GM21367 (cell line): ENCODE results near the gene SLC22A23.

ENCODE experiments used
- ATAC-seq: cut with Tn5 transposase; IDR thresholded peaks from one replicate; pipeline ENCODE4 v1.9.1; 2021; ENCODE audit not compliant: unreplicated experiment

Gene SLC22A23

DNA sequence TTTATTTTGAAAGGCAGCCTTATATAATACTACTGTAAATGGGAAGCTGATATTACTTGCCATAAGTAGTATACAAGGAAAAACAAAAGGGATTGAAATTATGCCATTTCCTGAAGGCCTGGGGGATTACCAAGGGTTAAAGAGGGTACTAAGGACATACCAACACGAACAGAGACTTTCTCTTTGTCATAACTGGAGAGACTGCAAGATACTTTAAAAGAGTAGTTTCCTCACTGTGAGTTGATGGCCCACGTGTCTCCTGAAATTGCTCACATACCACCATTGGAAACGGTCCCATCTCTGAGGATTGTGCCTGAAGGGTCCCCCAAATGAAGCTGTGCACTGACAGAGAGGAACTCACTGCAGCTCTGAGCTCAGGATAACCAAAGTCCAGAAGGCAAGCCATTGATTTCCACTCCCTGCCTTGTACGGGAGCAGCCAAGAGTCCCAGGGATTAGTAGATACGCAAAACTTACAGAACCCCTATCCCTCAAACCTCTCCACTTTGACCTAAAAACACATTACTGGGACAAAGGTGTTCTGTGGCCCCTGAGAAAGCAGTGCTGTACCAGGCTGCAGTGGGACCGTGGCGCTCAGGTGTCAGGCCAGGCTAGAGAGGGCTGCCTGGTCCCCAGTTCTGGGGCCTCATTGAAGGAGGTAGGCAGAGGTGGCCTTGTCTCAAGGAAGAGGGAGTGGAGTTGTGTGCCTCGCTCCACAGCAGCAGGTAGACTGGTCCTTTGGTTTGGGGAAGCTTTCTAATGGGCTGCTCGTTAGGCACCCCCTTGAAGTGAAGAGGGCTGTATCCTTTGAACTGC, 182.9 kb downstream of the SLC22A23 start:
- no peak for ATAC-seq

GRCh38 chr6:3272911-3273547, 183.8 kb downstream of the SLC22A23 start:
- ATAC-seq, result no peak

GRCh38 chr6:3271756-3272155, 185.1 kb downstream of the SLC22A23 start:
- no peak for ATAC-seq

GRCh38 chr6:3270258-3270657, 186.6 kb downstream of the SLC22A23 start:
- no peak for ATAC-seq

- ATAC-seq, result no peak
These were observed 187.4 kb downstream of the SLC22A23 start for GRCh38 chr6:3269281-3269975.

DNA sequence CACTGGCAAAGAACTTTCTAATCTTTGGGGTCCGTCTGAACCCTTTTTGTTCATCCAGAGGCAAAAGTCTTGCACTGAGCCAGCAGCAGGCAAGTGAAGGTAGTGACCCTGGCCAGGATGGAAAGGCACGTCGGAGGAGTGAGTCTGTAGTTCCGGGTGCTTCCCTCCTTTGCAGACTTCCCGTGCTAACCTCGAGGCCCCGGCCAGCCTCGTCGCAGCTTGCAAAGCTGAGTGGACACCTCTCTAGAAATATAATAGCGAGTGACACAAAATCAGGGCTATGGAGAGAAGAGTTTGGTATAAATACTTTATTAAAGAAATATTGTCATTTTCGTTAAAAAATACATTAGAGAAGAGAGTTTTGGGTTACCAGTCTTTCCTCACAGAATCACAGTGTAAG, 188.2 kb downstream of the SLC22A23 start:
- ATAC-seq, result no peak

DNA sequence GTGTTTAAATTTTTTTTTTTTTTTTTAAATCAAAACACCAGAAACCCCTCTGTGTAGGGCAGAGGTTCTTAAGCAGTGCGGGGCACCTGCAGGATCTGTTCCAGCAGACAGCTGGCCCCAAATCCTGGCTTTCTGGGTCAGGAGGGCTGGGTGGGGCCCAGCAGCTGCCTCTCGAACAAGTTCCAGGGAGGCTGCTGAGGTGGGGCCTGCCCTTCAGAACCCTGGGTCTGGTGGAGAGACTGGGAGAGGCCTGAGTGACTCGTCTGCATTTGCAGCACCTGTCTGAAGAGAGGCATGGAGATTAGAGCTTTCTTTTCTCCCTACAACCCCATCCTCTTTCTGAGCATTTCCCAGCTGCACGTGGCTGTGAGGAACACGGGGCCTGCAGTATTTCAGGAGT, 189.7 kb downstream of the SLC22A23 start:
- no peak for ATAC-seq

GRCh38 chr6:3266170-3266569, 190.7 kb downstream of the SLC22A23 start:
- ATAC-seq, result no peak

- ATAC-seq, result no peak
These were observed 191.2 kb downstream of the SLC22A23 start for GRCh38 chr6:3265671-3266070.

DNA sequence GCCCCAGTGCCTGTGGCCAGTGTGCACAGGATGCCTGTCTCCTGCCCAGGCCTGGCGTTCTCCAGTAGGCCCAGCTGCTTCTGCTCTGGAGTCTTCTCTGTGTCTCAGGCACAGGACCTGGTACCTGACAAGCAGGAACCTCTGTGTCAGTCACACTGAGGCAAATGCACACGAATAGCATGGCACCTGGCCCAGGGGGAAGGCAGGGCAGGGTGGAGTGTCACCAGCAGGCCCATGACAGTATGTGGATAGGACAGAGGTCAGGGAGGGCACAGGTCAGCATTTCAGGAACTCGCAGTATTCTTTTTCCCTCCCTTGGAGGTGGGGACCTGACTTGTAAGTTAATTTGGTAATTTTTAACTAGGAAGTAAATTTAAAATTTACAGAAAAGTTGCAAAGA, 192.5 kb downstream of the SLC22A23 start:
- ATAC-seq, result no peak

DNA sequence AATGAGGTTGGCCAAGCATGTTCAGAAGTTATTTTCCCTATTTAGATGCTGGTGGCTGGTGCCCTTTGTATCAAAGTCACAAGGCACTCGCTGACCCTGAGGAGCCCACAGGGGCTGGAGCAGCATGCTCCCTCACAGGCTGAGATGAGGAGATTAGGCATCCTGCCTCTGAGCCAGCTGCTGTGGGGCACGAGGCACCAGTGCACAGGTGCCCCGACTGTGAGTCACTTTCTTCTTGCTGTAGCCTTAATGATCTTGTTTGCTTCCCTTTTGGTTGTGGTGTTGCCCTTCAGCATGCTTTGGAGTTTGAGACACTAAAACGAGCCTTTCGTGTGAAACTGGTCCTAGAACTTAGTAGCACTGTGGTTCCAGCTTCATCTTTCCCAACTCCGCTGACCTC, 193.8 kb downstream of the SLC22A23 start:
- ATAC-seq, result no peak

DNA sequence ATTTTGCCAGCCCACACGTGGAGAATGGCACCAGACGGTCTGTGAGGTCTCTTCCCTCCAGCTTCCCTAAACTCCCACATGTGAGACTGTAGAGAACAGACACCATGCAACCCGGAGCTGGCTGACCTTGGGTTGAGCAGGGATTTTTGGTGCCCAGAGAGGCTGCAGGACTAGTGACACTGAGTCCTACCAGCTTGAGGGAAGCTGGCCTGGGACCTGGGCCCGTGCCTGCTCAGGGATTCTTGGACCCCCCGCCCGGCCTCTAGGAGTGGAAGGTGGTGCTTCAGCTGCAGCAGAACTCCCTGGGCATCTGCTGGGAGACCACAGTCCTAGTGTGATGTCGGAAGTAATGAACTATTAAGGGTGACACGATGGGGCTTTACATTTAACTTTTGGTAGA, 194.9 kb downstream of the SLC22A23 start:
- ATAC-seq, result no peak

- no peak for ATAC-seq
These were observed 195.4 kb downstream of the SLC22A23 start for GRCh38 chr6:3261518-3261820.

- ATAC-seq, result no peak
These were observed 195.9 kb downstream of the SLC22A23 start for GRCh38 chr6:3260772-3261517.

GRCh38 chr6:3260296-3260695, 196.6 kb downstream of the SLC22A23 start:
- no peak for ATAC-seq

GRCh38 chr6:3259491-3259958, 197.3 kb downstream of the SLC22A23 start:
- ATAC-seq, result peak; percentile 23

- peak; percentile 54 for ATAC-seq
These were observed 197.9 kb downstream of the SLC22A23 start, which contains the start of gene PSMG4 for GRCh38 chr6:3258720-3259490. Gene PSMG4 (plus strand): TSS chr6:3258947. CDS start chr6:3259023, 76 bp downstream.

DNA sequence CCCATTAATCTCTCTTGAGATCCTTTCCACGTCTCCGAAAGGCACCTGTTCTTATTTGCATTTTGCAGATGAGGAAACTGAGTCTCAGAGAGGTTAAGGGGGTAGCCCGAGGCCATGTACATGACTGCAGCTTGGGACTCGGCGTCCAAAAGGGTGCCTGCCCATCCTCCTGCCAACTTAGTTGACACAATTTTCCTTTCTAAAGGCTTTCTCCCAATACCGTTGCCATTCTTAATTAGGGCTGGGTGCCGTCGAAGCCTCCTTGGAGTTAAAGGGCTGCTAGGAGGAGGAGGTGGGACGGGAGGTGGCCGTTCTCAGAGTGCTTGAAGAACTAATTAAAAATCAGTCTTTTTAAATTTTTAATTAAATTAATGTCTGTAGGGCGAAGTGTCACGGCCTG, 198.6 kb downstream of the SLC22A23 start:
- no peak for ATAC-seq

DNA sequence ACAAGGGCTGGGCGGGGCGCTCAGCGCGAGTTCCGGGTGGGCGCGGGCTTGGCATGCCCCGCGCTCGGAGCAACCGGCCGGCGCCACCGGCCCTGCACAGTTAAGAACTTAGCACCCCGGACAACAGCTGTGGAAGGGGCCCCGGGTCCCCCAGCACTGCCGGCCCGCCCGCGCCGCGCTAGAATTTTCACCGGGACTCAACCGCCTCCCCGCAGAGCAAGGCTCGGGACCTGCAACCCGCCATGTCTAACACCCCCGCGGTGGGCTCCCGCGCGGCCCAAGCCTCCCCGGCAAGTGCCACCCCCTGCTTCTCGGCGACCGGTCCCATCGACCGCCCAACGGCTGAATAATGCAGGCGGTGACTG, 203.3 kb downstream of the SLC22A23 start:
- ATAC-seq, result no peak

DNA sequence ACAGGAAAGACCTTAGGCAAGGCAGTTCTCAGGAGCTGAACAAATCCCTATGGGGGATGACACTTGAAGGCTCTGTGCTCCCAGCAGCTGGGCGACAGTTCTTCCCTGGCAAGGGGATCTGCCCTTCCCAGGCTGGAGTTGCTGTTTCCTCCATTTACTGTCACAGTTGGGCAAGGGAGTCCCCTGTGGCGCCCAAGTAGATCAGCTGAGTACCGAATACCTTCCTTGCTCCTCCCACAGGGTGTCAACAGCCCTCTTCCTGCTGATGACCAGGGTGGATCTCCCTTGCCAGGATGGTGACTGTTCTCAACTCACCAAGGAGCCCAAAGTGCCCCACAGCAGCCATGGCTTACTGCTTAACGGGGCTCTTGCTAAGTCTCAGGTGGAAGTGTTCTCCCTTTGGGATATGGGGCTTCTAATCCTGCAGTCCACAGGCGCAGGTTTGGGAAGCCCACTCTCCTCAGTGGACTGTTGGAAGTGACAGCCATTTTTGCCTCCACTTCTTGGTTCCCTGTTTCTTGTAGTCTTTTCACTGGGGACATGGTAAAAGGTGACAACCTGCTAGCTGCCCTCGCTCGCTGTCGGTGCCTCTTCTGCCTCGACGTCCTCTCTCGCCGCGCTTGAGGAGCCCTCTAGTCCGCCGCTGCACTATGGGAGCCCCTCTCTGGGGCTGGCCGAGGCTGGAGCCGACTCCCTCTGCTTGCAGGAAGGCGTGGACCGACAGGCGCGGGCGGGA, 203.8 kb downstream of the SLC22A23 start:
- ATAC-seq, result no peak
